ENCODE results near the gene PRSS53.
"Not testable (repeated sequence)": the region's sequence is repeated elsewhere in the genome, so short reads cannot be mapped to it uniquely, and the experiment has no call there.

PRSS53 gene

GRCh38 chr16:31088459-31089183 lies at the start of gene PRSS53:
TSS of gene PRSS53 (minus strand) at chr16:31088943. CDS start at chr16:31088809, 134 bp downstream.
- no peak within 1 kb of the TSS for H3K9ac ChIP-seq (ENCODE audit: insufficient read length, low read depth)
- peaks cover 71% of the 10 kb centered on the region for H3K36me3 ChIP-seq (ENCODE audit: insufficient read depth, insufficient read length, low read length)
- H3K4me3 ChIP-seq (ENCODE audit: insufficient read length, low read depth), result no peak within 1 kb of the TSS
- no peak for TF ChIP-seq ZNF274 (IDR thresholded peaks at IDR 0.05; ENCODE audit: low read depth, low read length)
- no peak for TF ChIP-seq SUZ12 (IDR thresholded peaks at IDR 0.05; ENCODE audit: extremely low read depth, insufficient read depth, insufficient read length)
- peaks cover 7% of the 10 kb centered on the region for H3K4me1 ChIP-seq (ENCODE audit: insufficient read depth, insufficient read length)
- H3K9me3 ChIP-seq (ENCODE audit: insufficient read depth, low read length), result no peaks in the 10 kb centered on the region
- no peak for DNase-seq (ENCODE audit: low read depth, low spot score)
- no peaks in the 10 kb centered on the region for H3K27me3 ChIP-seq (ENCODE audit: insufficient read depth, insufficient read length)

- Histone ChIP-seq H3K4me1 (ENCODE audit: insufficient read depth, insufficient read length) (peaks cover 44% of the 10 kb centered on the region), H3K36me3 (ENCODE audit: insufficient read depth, insufficient read length, low read length) (peaks cover 17% of the 10 kb centered on the region)
- H3K9me3 ChIP-seq (ENCODE audit: insufficient read depth, low read length), result not testable (repeated sequence)
Measured at GRCh38 chr16:31136822-31137499, 48.2 kb upstream of the PRSS53 start.

GRCh38 chr16:31136287-31136662 lies 47.5 kb upstream of the PRSS53 start:
- no peak for DNase-seq (ENCODE audit: low read depth, low spot score)
- H3K27me3 ChIP-seq (ENCODE audit: insufficient read depth, insufficient read length), result no peaks in the 10 kb centered on the region
- TF ChIP-seq ZNF274 (IDR thresholded peaks at IDR 0.05; ENCODE audit: low read depth, low read length), result no peak
- TF ChIP-seq YY1 (IDR thresholded peaks at IDR 0.05; ENCODE audit: insufficient read depth, insufficient read length), result no peak
- no peak for TF ChIP-seq SUZ12 (IDR thresholded peaks at IDR 0.05; ENCODE audit: extremely low read depth, insufficient read depth, insufficient read length)
- peaks cover 24% of the 10 kb centered on the region for H3K36me3 ChIP-seq (ENCODE audit: insufficient read depth, insufficient read length, low read length)
- H3K9me3 ChIP-seq (ENCODE audit: insufficient read depth, low read length), result no peaks in the 10 kb centered on the region
- H3K4me3 ChIP-seq (ENCODE audit: insufficient read length, low read depth), result no peak overlapping the region
- H3K9ac ChIP-seq (ENCODE audit: insufficient read length, low read depth), result peak overlapping the region; percentile 73
- peaks cover 42% of the 10 kb centered on the region for H3K4me1 ChIP-seq (ENCODE audit: insufficient read depth, insufficient read length)

More at GRCh38 chr16:31136822-31137499, 48.2 kb upstream of the PRSS53 start:
- H3K9ac ChIP-seq (ENCODE audit: insufficient read length, low read depth); H3K27me3 ChIP-seq (ENCODE audit: insufficient read depth, insufficient read length); H3K4me3 ChIP-seq (ENCODE audit: insufficient read length, low read depth); DNase-seq (ENCODE audit: low read depth, low spot score): not testable (repeated sequence)

- no peak for DNase-seq (ENCODE audit: low read depth, low spot score)
- Histone ChIP-seq H3K4me3 (ENCODE audit: insufficient read length, low read depth) (peak within 1 kb of the TSS; percentile 72), H3K36me3 (ENCODE audit: insufficient read depth, insufficient read length, low read length) (peaks cover 30% of the 10 kb centered on the region), H3K9ac (ENCODE audit: insufficient read length, low read depth) (peak within 1 kb of the TSS; percentile 73), H3K27me3 (ENCODE audit: insufficient read depth, insufficient read length) (no peaks in the 10 kb centered on the region), H3K9me3 (ENCODE audit: insufficient read depth, low read length) (no peaks in the 10 kb centered on the region), H3K4me1 (ENCODE audit: insufficient read depth, insufficient read length) (peaks cover 41% of the 10 kb centered on the region)
- no peak for TF ChIP-seq ZNF274 (IDR thresholded peaks at IDR 0.05; ENCODE audit: low read depth, low read length)
- no peak for TF ChIP-seq YY1 (IDR thresholded peaks at IDR 0.05; ENCODE audit: insufficient read depth, insufficient read length)
- TF ChIP-seq SUZ12 (IDR thresholded peaks at IDR 0.05; ENCODE audit: extremely low read depth, insufficient read depth, insufficient read length), result no peak
Measured at GRCh38 chr16:31135535-31136286, 47.0 kb upstream of the PRSS53 start, which contains the start of gene PRSS8. TSS of gene PRSS8 (minus strand) at chr16:31135727. CDS start at chr16:31135498, 229 bp downstream.

- TF ChIP-seq YY1 (IDR thresholded peaks at IDR 0.05; ENCODE audit: insufficient read depth, insufficient read length) (no peak), ZNF274 (IDR thresholded peaks at IDR 0.05; ENCODE audit: low read depth, low read length) (no peak), SUZ12 (IDR thresholded peaks at IDR 0.05; ENCODE audit: extremely low read depth, insufficient read depth, insufficient read length) (no peak)
- Histone ChIP-seq H3K4me3 (ENCODE audit: insufficient read length, low read depth) (peak overlapping the region; percentile 72), H3K4me1 (ENCODE audit: insufficient read depth, insufficient read length) (peaks cover 38% of the 10 kb centered on the region), H3K27me3 (ENCODE audit: insufficient read depth, insufficient read length) (no peaks in the 10 kb centered on the region), H3K9me3 (ENCODE audit: insufficient read depth, low read length) (no peaks in the 10 kb centered on the region), H3K9ac (ENCODE audit: insufficient read length, low read depth) (peak overlapping the region; percentile 73), H3K36me3 (ENCODE audit: insufficient read depth, insufficient read length, low read length) (peaks cover 37% of the 10 kb centered on the region)
- peak; percentile 68 for DNase-seq (ENCODE audit: low read depth, low spot score)
Measured at GRCh38 chr16:31134625-31135534, 46.1 kb upstream of the PRSS53 start.

- H3K9me3 ChIP-seq (ENCODE audit: insufficient read depth, low read length), result no peaks in the 10 kb centered on the region
- peak overlapping the region; percentile 73 for H3K9ac ChIP-seq (ENCODE audit: insufficient read length, low read depth)
- peak overlapping the region; percentile 72 for H3K4me3 ChIP-seq (ENCODE audit: insufficient read length, low read depth)
- H3K4me1 ChIP-seq (ENCODE audit: insufficient read depth, insufficient read length), result peaks cover 39% of the 10 kb centered on the region
- TF ChIP-seq YY1 (IDR thresholded peaks at IDR 0.05; ENCODE audit: insufficient read depth, insufficient read length), result no peak
- TF ChIP-seq ZNF274 (IDR thresholded peaks at IDR 0.05; ENCODE audit: low read depth, low read length), result no peak
- TF ChIP-seq SUZ12 (IDR thresholded peaks at IDR 0.05; ENCODE audit: extremely low read depth, insufficient read depth, insufficient read length), result no peak
- H3K36me3 ChIP-seq (ENCODE audit: insufficient read depth, insufficient read length, low read length), result peaks cover 45% of the 10 kb centered on the region
- peak; percentile 59 for DNase-seq (ENCODE audit: low read depth, low spot score)
- no peaks in the 10 kb centered on the region for H3K27me3 ChIP-seq (ENCODE audit: insufficient read depth, insufficient read length)
Measured at GRCh38 chr16:31134091-31134571, 45.4 kb upstream of the PRSS53 start.
